B cell (primary cell): ENCODE data around the gene SPACA7.

ENCODE experiments used
- CTCF ChIP-seq: fragments of 200-600 bp; IDR thresholded peaks from one replicate; pipeline ENCODE4 v1.8.0; 2022; ENCODE audit warnings: antibody characterized with exemption, mild to moderate bottlenecking
- EZH2 ChIP-seq: IDR thresholded peaks from 2 replicates; pipeline ENCODE4 v1.6.1; 2012; ENCODE audit warnings: borderline replicate concordance, low read depth, mild to moderate bottlenecking, moderate library complexity, low read length; ENCODE audit not compliant: insufficient read depth, poor library complexity, severe bottlenecking

DNA sequence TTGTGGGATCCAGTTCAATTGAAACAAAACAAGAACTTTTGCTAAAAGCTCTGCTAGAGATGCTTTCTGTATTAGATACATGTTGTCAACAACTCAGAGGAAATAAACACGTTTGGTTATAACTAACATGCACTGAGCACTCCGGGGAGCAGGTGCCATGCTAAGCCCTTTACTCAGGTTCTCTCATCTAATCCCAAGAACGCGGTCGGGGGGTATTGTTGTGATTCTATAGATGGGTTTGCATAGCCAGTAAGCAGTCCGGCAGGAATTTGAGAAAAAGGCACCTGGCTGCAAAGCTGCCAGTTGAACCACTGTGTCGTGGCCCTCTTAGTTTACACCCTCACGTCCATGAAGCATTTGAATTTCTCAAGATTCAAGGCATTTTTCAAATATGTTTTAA lies 24.3 kb upstream of the SPACA7 start:
- TF ChIP-seq CTCF: no peak
- TF ChIP-seq EZH2: no peak
